ENCODE data around the gene NRDC. TPM values are rescaled to one million over a fixed set of nuclear protein-coding genes. Genes with fewer than 3 reads are reported as not detected.

Gene NRDC, protein sequence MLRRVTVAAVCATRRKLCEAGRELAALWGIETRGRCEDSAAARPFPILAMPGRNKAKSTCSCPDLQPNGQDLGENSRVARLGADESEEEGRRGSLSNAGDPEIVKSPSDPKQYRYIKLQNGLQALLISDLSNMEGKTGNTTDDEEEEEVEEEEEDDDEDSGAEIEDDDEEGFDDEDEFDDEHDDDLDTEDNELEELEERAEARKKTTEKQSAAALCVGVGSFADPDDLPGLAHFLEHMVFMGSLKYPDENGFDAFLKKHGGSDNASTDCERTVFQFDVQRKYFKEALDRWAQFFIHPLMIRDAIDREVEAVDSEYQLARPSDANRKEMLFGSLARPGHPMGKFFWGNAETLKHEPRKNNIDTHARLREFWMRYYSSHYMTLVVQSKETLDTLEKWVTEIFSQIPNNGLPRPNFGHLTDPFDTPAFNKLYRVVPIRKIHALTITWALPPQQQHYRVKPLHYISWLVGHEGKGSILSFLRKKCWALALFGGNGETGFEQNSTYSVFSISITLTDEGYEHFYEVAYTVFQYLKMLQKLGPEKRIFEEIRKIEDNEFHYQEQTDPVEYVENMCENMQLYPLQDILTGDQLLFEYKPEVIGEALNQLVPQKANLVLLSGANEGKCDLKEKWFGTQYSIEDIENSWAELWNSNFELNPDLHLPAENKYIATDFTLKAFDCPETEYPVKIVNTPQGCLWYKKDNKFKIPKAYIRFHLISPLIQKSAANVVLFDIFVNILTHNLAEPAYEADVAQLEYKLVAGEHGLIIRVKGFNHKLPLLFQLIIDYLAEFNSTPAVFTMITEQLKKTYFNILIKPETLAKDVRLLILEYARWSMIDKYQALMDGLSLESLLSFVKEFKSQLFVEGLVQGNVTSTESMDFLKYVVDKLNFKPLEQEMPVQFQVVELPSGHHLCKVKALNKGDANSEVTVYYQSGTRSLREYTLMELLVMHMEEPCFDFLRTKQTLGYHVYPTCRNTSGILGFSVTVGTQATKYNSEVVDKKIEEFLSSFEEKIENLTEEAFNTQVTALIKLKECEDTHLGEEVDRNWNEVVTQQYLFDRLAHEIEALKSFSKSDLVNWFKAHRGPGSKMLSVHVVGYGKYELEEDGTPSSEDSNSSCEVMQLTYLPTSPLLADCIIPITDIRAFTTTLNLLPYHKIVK
- polyA plus RNA-seq: 10 to 100 TPM; 51.4 to 82.0 (median 70.0) TPM

- WGBS, 3 donors: 0% methylated on average over 54 of the region's 54 CpGs
- peak within 1 kb of the TSS; percentile 95 for H3K27ac ChIP-seq (ENCODE audit: low read depth, low read length)
Measured at GRCh38 chr1:51878616-51879336, at the start of gene NRDC. TSS of gene NRDC (minus strand) at chr1:51878727. CDS start at chr1:51878615, 112 bp downstream.

DNA sequence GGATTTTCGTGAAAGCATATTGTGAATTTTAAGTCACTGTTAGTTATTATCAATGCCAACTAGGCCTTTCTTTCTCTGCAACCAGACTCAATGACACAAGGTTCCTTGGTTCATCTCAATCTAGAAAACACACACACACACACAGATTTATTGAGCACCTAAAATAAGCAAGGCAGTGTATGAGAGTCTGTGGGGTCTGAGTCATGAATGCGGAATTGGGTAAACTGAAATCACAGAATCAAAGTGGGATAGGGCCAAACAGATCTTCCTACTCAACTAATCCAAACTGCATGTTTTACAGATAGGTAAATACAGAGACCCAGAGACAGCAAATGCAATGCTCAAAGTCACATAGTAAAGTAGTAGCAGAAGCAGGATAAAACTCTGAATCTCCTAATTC is 48.5 kb upstream of the NRDC start:
- 85 to 95% (median 89%) methylated on average over 2 of the region's 2 CpGs for WGBS, 3 donors
- H3K27ac ChIP-seq (ENCODE audit: low read depth, low read length): no peak overlapping the region

GRCh38 chr1:51926171-51926812 is 47.8 kb upstream of the NRDC start:
- 70% methylated on average over 5 of the region's 5 CpGs for WGBS, 3 donors
- H3K27ac ChIP-seq (ENCODE audit: low read depth, low read length): no peak overlapping the region

GRCh38 chr1:51924455-51924854 is 45.9 kb upstream of the NRDC start:
- WGBS, 3 donors: 73 to 78% (median 76%) methylated on average over 1 of the region's 1 CpG
- H3K27ac ChIP-seq (ENCODE audit: low read depth, low read length): no peak overlapping the region

DNA sequence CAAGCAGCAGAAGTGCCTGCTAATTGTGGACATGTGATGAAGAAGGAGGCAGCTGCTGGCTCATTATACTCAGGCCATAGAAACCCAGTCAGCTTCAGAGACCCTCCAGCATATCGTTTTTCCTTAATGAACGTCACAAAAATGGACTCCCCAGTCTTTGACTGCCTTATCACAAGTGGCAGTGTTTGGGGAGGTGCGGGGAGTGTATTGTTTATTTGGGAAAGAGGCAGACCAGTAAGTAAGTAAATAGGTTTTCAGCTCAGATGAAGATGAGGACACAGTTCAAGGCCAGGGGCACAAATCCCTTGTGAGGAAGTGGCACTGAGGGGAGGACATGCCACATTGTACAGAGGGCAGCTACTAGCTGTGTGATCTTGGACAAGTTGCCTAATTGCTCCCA is 43.5 kb upstream of the NRDC start:
- WGBS, 3 donors: 53 to 68% (median 66%) methylated on average over 3 of the region's 3 CpGs
- H3K27ac ChIP-seq (ENCODE audit: low read depth, low read length): no peak overlapping the region

DNA sequence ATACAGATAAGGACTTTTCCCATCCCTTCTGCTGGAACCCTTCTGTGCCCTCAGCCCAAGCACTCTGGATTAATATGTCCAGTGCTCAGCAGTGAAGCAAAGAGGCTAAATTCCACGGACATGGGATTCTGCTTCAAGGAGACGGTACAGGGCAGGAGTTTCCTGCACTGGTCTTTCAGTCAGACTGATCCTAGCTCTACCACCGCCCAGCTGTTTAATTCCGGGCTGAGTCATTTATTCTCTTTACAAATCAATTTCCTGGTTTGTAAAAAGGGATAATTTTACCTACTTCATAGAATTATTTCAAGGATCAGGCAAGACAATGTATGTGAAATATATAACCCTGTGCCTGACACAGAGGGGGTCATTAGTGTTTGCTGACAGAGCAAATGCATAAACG is 41.6 kb upstream of the NRDC start:
- H3K27ac ChIP-seq (ENCODE audit: low read depth, low read length): no peak overlapping the region
- WGBS, 3 donors: 68 to 73% (median 70%) methylated on average over 5 of the region's 5 CpGs

GRCh38 chr1:51919684-51920083 is 41.2 kb upstream of the NRDC start:
- WGBS, 3 donors: 86 to 91% (median 90%) methylated on average over 10 of the region's 10 CpGs
- H3K27ac ChIP-seq (ENCODE audit: low read depth, low read length): no peak overlapping the region

- whole genome bisulfite sequencing, 3 donors: 71 to 78% (median 76%) methylated on average over 5 of the region's 5 CpGs
Measured at GRCh38 chr1:51916587-51917405, 38.3 kb upstream of the NRDC start.

GRCh38 chr1:51915951-51916350 is 37.4 kb upstream of the NRDC start:
- no peak overlapping the region for H3K27ac ChIP-seq (ENCODE audit: low read depth, low read length)
- WGBS, 3 donors: 55 to 85% (median 76%) methylated on average over 3 of the region's 3 CpGs

More at GRCh38 chr1:51916587-51917405, 38.3 kb upstream of the NRDC start:
- H3K27ac ChIP-seq (ENCODE audit: low read depth, low read length): no peak overlapping the region

- H3K27ac ChIP-seq (ENCODE audit: low read depth, low read length): no peak overlapping the region
- WGBS, 3 donors: 65 to 82% (median 76%) methylated on average over 7 of the region's 7 CpGs
Measured at GRCh38 chr1:51912881-51913280, 34.4 kb upstream of the NRDC start.

GRCh38 chr1:51910221-51911000 is 31.9 kb upstream of the NRDC start:
- WGBS, 3 donors: 65 to 74% (median 70%) methylated on average over 4 of the region's 4 CpGs
- no peak overlapping the region for H3K27ac ChIP-seq (ENCODE audit: low read depth, low read length)

DNA sequence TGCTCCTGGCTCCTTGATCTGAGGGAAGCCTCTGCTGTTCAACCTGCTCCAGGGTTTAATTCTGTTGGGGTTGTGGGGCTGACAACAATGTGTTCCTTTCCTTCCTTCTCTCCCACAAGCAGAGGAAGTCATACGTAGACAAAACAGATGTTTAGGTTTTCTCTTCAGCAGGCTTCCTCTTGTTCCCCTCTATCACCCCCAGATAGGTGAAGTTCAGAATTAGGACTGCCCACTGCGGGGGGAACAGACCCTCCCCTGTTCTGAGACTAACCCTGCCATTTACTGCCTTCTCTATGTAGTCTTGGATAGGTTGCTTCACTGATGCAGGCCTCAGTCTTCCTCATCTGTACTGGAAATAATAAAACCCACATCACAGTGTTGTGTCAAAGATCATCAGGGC is 30.0 kb upstream of the NRDC start:
- WGBS, 3 donors: 46 to 50% (median 48%) methylated on average over 2 of the region's 2 CpGs
- no peak overlapping the region for H3K27ac ChIP-seq (ENCODE audit: low read depth, low read length)

DNA sequence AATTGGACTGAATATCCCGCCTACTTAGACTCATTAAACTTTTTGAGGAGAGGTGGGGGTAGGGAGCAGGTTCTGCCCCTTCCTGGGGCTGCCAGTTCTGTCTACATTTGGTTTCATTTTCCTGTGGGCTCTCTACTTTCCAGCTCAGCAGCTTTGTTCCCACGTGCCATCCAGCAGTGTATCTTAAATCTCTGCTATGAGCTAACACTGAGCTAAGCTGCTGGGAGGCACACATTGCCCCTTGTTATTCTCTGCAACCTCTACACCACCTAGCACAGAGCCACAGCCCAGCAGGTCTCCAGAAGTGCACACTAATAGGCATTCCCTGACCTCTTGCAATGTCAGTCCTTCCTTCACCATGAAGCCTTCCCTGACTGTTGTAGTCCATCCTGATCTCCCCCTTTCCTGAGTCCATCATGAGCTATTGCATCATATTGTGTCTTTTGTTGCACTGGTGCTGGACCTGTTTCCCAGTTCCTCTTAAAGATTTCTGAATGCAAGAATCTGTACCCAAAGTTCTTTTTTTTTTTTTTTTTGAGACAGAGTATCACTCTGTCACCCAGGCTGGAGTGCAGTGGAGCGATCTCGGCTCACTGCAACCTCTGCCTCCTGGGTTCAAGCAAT is 28.7 kb upstream of the NRDC start:
- no peak overlapping the region for H3K27ac ChIP-seq (ENCODE audit: low read depth, low read length)
- 75 to 79% (median 77%) methylated on average over 4 of the region's 4 CpGs for WGBS, 3 donors

DNA sequence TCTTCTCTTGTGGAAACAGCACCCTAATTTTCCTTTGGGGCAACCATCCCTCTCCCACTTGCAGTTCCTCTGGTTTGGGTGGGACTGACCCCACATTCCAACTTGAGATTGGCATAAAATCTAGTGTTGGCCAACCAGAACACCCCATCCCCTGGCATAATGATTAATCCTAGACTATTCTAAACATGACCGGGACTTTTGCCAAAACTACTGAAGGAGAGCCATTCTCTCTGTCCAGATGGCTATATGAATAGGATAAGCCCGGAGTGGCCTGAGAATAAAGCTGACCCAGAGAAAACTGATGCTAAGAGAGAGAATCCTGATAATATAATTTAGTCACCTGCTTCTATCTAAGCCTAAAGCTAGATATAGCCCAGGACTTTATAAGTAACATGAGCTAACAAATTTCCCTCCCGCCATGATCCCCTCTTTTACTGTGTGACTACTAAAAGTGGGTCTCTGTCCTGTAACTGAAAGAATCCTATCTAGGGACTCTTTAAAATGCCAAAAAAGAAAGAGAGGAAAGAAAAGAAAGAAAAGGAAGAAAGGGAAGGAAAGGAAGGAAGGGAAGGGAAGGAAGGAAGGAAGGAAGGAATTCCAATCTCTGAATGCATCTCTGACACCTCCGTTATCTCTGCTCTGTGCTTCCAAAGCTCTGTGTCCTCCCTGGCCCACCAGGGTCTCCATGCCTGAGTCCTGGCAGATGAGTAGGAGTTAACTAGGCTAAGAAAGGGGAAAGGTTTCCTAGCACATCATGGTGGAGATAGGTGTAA is 28.0 kb upstream of the NRDC start:
- no peak overlapping the region for H3K27ac ChIP-seq (ENCODE audit: low read depth, low read length)
- 53 to 58% (median 55%) methylated on average over 4 of the region's 4 CpGs for WGBS, 3 donors

GRCh38 chr1:51902456-51902855 is 23.9 kb upstream of the NRDC start:
- WGBS, 3 donors: 76 to 86% (median 84%) methylated on average over 5 of the region's 5 CpGs
- H3K27ac ChIP-seq (ENCODE audit: low read depth, low read length): no peak overlapping the region
